ENCODE results near the gene ACKR1. TPM values are rescaled to one million over a fixed set of nuclear protein-coding genes. Genes with fewer than 3 reads are reported as not detected.

The ACKR1 gene
- total RNA-seq, 3 donors from 2014 or later (not counting 1 experiment from before 2014, with no cell fraction given), result not detected

DNA sequence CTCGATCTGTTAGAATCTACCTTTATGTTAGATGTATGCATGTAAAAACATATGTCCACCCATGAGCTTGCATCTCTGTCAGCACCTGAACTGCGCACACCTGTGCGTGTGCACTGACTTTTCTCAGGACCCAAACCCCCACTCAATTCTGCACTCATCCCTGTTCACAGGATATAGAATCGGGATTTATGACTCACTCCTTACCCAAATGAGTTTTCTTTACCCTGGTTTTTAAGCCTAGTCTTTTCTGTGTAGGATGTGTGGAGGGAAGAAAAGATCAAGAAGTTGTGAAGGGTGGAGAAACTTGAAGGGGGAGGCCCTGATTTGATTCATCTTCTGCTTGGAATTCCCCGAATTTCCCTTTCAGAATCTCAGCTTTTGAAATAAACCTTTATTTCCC is 2.4 kb downstream of the ACKR1 start:
- H3K4me3 Mint-ChIP-seq, result no peak overlapping the region
- H3K4me1 Mint-ChIP-seq, result no peaks in the 10 kb centered on the region
- H3K27me3 ChIP-seq (ENCODE audit: control insufficient read depth, insufficient read depth, low read length), result peaks cover 4% of the 10 kb centered on the region
- 82% methylated on average over 5 of the region's 5 CpGs for WGBS (ENCODE audit: insufficient coverage)
- no peaks in the 10 kb centered on the region for H3K36me3 ChIP-seq (ENCODE audit: control insufficient read depth, insufficient read depth, low read length)
- intact Hi-C loops (cut with micrococcal nuclease), result no loop called here
- H3K9me3 Mint-ChIP-seq, result no peaks in the 10 kb centered on the region
- H3K9me3 ChIP-seq (ENCODE audit: control insufficient read depth, insufficient read depth, low read length), result no peaks in the 10 kb centered on the region
- peaks cover 52 to 70% of the 10 kb centered on the region in 2 donors for H3K27me3 Mint-ChIP-seq (ENCODE audit: low read depth in 2 of 2)
- H3K27ac Mint-ChIP-seq, result no peak overlapping the region
- no peaks in the 10 kb centered on the region for H3K4me1 ChIP-seq (ENCODE audit: control insufficient read depth, insufficient read depth, low read length)
- ATAC-seq (no peak), DNase-seq (no peak)
- no peak overlapping the region for H3K4me3 ChIP-seq (ENCODE audit: low read length)
- TF ChIP-seq, protein P1, sequence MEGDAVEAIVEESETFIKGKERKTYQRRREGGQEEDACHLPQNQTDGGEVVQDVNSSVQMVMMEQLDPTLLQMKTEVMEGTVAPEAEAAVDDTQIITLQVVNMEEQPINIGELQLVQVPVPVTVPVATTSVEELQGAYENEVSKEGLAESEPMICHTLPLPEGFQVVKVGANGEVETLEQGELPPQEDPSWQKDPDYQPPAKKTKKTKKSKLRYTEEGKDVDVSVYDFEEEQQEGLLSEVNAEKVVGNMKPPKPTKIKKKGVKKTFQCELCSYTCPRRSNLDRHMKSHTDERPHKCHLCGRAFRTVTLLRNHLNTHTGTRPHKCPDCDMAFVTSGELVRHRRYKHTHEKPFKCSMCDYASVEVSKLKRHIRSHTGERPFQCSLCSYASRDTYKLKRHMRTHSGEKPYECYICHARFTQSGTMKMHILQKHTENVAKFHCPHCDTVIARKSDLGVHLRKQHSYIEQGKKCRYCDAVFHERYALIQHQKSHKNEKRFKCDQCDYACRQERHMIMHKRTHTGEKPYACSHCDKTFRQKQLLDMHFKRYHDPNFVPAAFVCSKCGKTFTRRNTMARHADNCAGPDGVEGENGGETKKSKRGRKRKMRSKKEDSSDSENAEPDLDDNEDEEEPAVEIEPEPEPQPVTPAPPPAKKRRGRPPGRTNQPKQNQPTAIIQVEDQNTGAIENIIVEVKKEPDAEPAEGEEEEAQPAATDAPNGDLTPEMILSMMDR (IDR thresholded peaks at IDR 0.05), result no peak
- H3K36me3 Mint-ChIP-seq, result no peaks in the 10 kb centered on the region
- H3K27ac ChIP-seq (ENCODE audit: low read length), result no peak overlapping the region

DNA sequence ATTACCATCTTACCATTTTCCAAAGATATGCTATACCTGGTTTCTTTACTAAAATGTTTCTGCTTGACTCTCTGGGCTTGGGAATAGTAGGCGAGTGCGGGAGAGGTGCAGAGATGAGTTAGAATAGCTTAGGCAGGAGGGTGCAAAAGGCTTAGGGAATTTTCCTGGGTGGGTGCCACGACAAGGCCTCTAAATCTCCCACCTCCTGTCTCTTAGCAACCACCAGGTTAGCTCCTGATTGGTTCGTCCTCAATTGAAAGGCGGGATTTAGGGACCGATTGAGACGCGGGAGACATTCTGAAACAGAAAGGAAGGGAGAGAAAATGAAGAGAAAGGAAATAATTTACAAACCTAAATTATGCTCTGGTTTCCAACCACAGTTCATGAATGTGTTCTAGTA is 3.1 kb downstream of the ACKR1 start:
- H3K9me3 ChIP-seq (ENCODE audit: control insufficient read depth, insufficient read depth, low read length), result no peaks in the 10 kb centered on the region
- Mint-ChIP-seq H3K27ac (no peak overlapping the region), H3K4me3 (no peak overlapping the region), H3K36me3 (no peaks in the 10 kb centered on the region), H3K4me1 (no peaks in the 10 kb centered on the region), H3K27me3 (ENCODE audit: low read depth in 2 of 2) (peaks cover 49 to 77% of the 10 kb centered on the region in 2 donors), H3K9me3 (no peaks in the 10 kb centered on the region)
- no peak overlapping the region for H3K27ac ChIP-seq (ENCODE audit: low read length)
- WGBS (ENCODE audit: insufficient coverage), result 46% methylated on average over 6 of the region's 8 CpGs
- peaks cover 4% of the 10 kb centered on the region for H3K27me3 ChIP-seq (ENCODE audit: control insufficient read depth, insufficient read depth, low read length)
- TF ChIP-seq, protein P1 (IDR thresholded peaks at IDR 0.05), result no peak
- no peak for DNase-seq
- H3K4me1 ChIP-seq (ENCODE audit: control insufficient read depth, insufficient read depth, low read length), result no peaks in the 10 kb centered on the region
- no peaks in the 10 kb centered on the region for H3K36me3 ChIP-seq (ENCODE audit: control insufficient read depth, insufficient read depth, low read length)
- H3K4me3 ChIP-seq (ENCODE audit: low read length), result no peak overlapping the region
- ATAC-seq, result no peak
- intact Hi-C loops (cut with micrococcal nuclease), result no loop called here

DNA sequence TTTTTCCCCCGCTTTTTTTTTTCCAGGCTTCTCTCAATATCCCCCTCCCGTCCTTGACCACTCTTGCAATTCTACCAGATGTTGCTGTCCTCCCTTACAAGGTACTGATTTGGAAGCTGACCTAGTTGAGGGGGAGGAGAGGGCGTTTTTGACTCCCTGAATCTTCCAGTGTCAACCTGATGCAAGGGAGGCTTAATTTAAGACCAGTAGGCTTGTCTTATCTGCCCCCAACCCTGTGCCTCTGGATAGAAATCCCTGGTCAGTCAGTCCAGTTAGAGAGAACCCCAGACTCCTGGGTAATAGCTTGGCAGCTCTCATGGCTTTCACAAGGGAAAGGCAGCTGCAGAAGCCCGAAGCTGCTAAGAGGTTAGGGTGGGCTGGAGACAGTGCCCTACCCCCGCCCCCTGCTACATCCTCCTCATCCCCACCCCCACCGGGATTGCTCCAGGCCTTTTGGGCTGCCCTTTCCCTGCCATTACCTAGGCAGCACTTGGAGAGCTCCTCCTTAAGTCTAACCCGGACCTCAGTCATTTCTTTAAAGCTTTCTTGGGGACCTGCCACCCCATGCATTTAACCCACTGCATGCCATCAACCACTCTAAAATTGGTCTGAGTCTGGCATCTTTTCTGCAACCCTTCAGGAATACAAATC is 3.6 kb downstream of the ACKR1 start:
- Histone ChIP-seq H3K36me3 (ENCODE audit: control insufficient read depth, insufficient read depth, low read length) (no peaks in the 10 kb centered on the region), H3K4me3 (ENCODE audit: low read length) (no peak overlapping the region), H3K27ac (ENCODE audit: low read length) (no peak overlapping the region), H3K4me1 (ENCODE audit: control insufficient read depth, insufficient read depth, low read length) (no peaks in the 10 kb centered on the region), H3K27me3 (ENCODE audit: control insufficient read depth, insufficient read depth, low read length) (peaks cover 4% of the 10 kb centered on the region), H3K9me3 (ENCODE audit: control insufficient read depth, insufficient read depth, low read length) (no peaks in the 10 kb centered on the region)
- Mint-ChIP-seq H3K36me3 (no peaks in the 10 kb centered on the region), H3K27me3 (ENCODE audit: low read depth in 2 of 2) (peaks cover 49 to 77% of the 10 kb centered on the region in 2 donors), H3K4me3 (no peak overlapping the region), H3K9me3 (no peaks in the 10 kb centered on the region), H3K4me1 (no peaks in the 10 kb centered on the region), H3K27ac (no peak overlapping the region)
- ATAC-seq, result no peak
- intact Hi-C loops (cut with micrococcal nuclease), result no loop called here
- DNase-seq, result no peak
- 0% methylated on average over 4 of the region's 7 CpGs for WGBS (ENCODE audit: insufficient coverage)
- TF ChIP-seq, protein P1 (IDR thresholded peaks at IDR 0.05), result no peak

DNA sequence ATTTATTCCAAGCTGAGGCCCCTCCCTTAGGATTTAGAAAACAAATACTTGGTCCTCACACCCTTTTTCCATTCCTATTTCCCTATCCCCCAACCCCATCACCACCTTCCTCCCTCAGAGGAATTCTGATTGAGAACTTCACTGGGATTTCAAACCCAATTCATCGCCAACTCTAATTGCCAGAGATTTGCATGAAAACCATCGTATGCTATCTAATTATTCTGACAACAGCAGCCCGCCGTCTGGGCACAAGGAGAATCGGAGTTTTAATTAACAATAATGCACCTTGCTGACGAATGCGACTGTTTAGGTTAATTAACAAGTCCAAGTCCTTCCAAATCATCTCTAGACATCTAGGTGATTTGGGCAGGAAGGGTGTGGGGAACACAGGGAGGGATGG is 4.4 kb downstream of the ACKR1 start:
- TF ChIP-seq, protein P1 (IDR thresholded peaks at IDR 0.05), result no peak
- ATAC-seq, result no peak

More for the DNA sequence above, 4.4 kb downstream of the ACKR1 start:
- peaks cover 50 to 78% of the 10 kb centered on the region in 2 donors for H3K27me3 Mint-ChIP-seq (ENCODE audit: low read depth in 2 of 2)
- intact Hi-C loops (cut with micrococcal nuclease), result no loop called here
- peaks cover 4% of the 10 kb centered on the region for H3K27me3 ChIP-seq (ENCODE audit: control insufficient read depth, insufficient read depth, low read length)
- no peaks in the 10 kb centered on the region for H3K36me3 ChIP-seq (ENCODE audit: control insufficient read depth, insufficient read depth, low read length)
- DNase-seq, result no peak
- H3K4me3 Mint-ChIP-seq, result no peak overlapping the region
- no peaks in the 10 kb centered on the region for H3K9me3 ChIP-seq (ENCODE audit: control insufficient read depth, insufficient read depth, low read length)
- 82% methylated on average over 6 of the region's 7 CpGs for WGBS (ENCODE audit: insufficient coverage)
- no peaks in the 10 kb centered on the region for H3K9me3 Mint-ChIP-seq
- no peaks in the 10 kb centered on the region for H3K36me3 Mint-ChIP-seq
- no peak overlapping the region for H3K27ac Mint-ChIP-seq
- no peaks in the 10 kb centered on the region for H3K4me1 Mint-ChIP-seq
- H3K27ac ChIP-seq (ENCODE audit: low read length), result no peak overlapping the region
- no peaks in the 10 kb centered on the region for H3K4me1 ChIP-seq (ENCODE audit: control insufficient read depth, insufficient read depth, low read length)
- no peak overlapping the region for H3K4me3 ChIP-seq (ENCODE audit: low read length)
